Astrocyte (in vitro differentiated cells and primary cell): ENCODE results near the gene TNP1.

Experiments used
- EZH2 ChIP-seq: IDR thresholded peaks from 2 replicates; pipeline ENCODE4 v1.6.1; 2012; ENCODE audit warnings: mild to moderate bottlenecking, low read length, inconsistent platforms; ENCODE audit not compliant: insufficient read depth
- TF ChIP-seq, protein P1 (sequence below): IDR thresholded peaks from 2 replicates; pipeline ENCODE4 v1.5.1; 2011; ENCODE audit warnings: low read depth, mild to moderate bottlenecking, inconsistent platforms, low read length, moderate library complexity; ENCODE audit not compliant: insufficient read depth

DNA sequence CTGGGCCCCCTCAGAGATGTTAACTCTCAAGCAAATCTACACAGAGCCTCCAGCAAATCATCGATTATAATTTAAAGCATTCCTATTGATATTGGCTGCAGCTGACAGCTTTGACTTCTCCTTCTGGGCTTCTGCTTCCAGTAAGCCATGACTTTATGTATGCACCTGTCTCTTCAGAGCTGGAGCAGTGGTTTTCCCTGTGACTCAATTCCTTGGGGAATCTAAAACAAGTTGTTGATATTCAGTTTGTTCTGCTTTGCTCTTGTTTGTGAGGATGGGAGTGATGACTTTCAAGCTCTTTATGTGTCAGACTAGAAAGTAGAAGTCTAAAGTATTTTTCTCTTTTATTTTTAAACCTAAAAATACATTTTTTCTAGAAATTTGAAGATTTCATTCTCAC lies 45.1 kb upstream of the TNP1 start:
- no peak for TF ChIP-seq EZH2
- TF ChIP-seq, protein P1, sequence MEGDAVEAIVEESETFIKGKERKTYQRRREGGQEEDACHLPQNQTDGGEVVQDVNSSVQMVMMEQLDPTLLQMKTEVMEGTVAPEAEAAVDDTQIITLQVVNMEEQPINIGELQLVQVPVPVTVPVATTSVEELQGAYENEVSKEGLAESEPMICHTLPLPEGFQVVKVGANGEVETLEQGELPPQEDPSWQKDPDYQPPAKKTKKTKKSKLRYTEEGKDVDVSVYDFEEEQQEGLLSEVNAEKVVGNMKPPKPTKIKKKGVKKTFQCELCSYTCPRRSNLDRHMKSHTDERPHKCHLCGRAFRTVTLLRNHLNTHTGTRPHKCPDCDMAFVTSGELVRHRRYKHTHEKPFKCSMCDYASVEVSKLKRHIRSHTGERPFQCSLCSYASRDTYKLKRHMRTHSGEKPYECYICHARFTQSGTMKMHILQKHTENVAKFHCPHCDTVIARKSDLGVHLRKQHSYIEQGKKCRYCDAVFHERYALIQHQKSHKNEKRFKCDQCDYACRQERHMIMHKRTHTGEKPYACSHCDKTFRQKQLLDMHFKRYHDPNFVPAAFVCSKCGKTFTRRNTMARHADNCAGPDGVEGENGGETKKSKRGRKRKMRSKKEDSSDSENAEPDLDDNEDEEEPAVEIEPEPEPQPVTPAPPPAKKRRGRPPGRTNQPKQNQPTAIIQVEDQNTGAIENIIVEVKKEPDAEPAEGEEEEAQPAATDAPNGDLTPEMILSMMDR, result no peak
